IMR-90 (cell line): ENCODE results near the gene MYO1D.

Experiments
- BHLHE40 ChIP-seq: fragments of 150-350 bp; IDR thresholded peaks from 2 replicates; pipeline ENCODE4 v1.6.1; 2016; ENCODE audit warnings: mild to moderate bottlenecking, low read depth, low read length
- CEBPB ChIP-seq: IDR thresholded peaks from 2 replicates; pipeline ENCODE4 v1.6.1; 2012; ENCODE audit warnings: low read depth, low read length, improper control_type of control experiment
- CHD1 ChIP-seq: IDR thresholded peaks from 2 replicates; pipeline ENCODE4 v1.6.1; 2012; ENCODE audit warnings: low read depth, low read length, improper control_type of control experiment
- MAFK ChIP-seq: IDR thresholded peaks from 2 replicates; pipeline ENCODE4 v1.6.1; 2012; ENCODE audit warnings: low read depth, low read length, improper control_type of control experiment
- MXI1 ChIP-seq: IDR thresholded peaks from 2 replicates; pipeline ENCODE4 v1.6.1; 2012; ENCODE audit warnings: low read depth, mild to moderate bottlenecking, low read length, moderate library complexity, borderline replicate concordance
- POLR2A ChIP-seq: IDR thresholded peaks from 2 replicates; pipeline ENCODE4 v1.6.1; 2012; ENCODE audit warnings: mild to moderate bottlenecking, low read depth, low read length
- RAD21 ChIP-seq: IDR thresholded peaks from 2 replicates; pipeline ENCODE4 v1.6.1; 2012; ENCODE audit warnings: low read length, improper control_type of control experiment
- RFX5 ChIP-seq: IDR thresholded peaks from 2 replicates; pipeline ENCODE4 v1.8.0; 2012; ENCODE audit warnings: low read depth, mild to moderate bottlenecking, low read length, moderate library complexity
- TF ChIP-seq, protein P1 (sequence below): conservative IDR thresholded peaks from 2 replicates; pipeline ENCODE4 v1.5.1; 2012; ENCODE audit warnings: mild to moderate bottlenecking, low read depth, low read length, improper control_type of control experiment
- TF ChIP-seq, protein P2 (sequence below): fragments of 150-350 bp; IDR thresholded peaks from 2 replicates; pipeline ENCODE4 v1.6.1; 2016; ENCODE audit warnings: low read depth, mild to moderate bottlenecking, low read length, moderate library complexity, borderline replicate concordance

DNA sequence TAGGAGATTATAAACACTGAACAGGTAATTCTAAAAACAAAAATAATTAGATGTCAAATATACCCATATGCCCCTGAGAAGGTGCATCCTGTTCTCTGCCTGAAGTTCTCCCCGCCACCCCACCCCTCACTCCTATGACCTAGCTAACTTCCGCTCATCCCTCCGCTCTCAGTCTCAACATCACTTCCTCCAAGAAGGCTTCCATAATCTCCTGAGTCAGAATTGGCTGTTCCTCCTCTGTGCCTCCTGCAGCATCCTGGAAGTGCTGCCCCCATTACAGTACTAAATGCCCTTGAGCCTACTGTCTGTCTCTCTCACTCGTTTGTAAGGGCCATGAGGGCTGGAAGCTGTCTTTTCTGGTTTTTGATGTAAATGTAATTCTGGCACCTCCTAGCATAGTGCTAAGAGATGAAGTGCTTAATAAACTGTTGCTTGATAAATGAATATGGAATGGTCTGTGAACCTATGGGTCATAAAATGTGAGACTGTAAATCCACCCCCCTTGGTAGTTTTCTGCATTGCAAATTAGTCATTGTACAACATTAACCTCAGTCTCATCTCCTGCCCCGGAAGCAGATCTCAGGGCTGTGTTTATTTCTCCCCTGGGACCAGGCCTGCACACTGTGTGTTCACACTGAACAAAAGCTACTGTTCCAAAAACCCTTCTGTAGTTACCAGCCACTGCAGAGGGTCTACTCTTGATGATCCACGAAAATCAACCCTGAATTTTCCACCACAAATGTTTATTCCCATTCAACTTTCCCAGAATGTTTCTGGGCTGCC lies 3.9 kb upstream of the MYO1D start:
- TF ChIP-seq, protein P1, sequence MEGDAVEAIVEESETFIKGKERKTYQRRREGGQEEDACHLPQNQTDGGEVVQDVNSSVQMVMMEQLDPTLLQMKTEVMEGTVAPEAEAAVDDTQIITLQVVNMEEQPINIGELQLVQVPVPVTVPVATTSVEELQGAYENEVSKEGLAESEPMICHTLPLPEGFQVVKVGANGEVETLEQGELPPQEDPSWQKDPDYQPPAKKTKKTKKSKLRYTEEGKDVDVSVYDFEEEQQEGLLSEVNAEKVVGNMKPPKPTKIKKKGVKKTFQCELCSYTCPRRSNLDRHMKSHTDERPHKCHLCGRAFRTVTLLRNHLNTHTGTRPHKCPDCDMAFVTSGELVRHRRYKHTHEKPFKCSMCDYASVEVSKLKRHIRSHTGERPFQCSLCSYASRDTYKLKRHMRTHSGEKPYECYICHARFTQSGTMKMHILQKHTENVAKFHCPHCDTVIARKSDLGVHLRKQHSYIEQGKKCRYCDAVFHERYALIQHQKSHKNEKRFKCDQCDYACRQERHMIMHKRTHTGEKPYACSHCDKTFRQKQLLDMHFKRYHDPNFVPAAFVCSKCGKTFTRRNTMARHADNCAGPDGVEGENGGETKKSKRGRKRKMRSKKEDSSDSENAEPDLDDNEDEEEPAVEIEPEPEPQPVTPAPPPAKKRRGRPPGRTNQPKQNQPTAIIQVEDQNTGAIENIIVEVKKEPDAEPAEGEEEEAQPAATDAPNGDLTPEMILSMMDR = no peak
- no peak for TF ChIP-seq POLR2A
- TF ChIP-seq BHLHE40 = no peak
- TF ChIP-seq, protein P2, sequence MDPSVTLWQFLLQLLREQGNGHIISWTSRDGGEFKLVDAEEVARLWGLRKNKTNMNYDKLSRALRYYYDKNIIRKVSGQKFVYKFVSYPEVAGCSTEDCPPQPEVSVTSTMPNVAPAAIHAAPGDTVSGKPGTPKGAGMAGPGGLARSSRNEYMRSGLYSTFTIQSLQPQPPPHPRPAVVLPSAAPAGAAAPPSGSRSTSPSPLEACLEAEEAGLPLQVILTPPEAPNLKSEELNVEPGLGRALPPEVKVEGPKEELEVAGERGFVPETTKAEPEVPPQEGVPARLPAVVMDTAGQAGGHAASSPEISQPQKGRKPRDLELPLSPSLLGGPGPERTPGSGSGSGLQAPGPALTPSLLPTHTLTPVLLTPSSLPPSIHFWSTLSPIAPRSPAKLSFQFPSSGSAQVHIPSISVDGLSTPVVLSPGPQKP = no peak
- no peak for TF ChIP-seq CHD1
- TF ChIP-seq MAFK = no peak
- TF ChIP-seq RFX5 = no peak
- TF ChIP-seq RAD21 = no peak
- TF ChIP-seq MXI1 = no peak
- no peak for TF ChIP-seq CEBPB
